ENCODE measurements around the gene PNPLA1. TPM values are rescaled to one million over a fixed set of nuclear protein-coding genes. Genes with fewer than 3 reads are reported as not detected.
A peak's percentile ranks its signal among the peaks of the same experiment; 100 is the strongest.

The PNPLA1 gene
- polyA plus RNA-seq, 1 donor (not counting 4 experiments of a cell fraction or from before 2014, with no cell fraction given), result 0.14 TPM

- DNase-seq (ENCODE audit: low read depth, low spot score) (no peak), FAIRE-seq (peak; percentile 49)
- TF ChIP-seq EZH2 (IDR thresholded peaks at IDR 0.05; ENCODE audit: low read length) (no peak), CTCF (optimal IDR thresholded peaks at IDR 0.05 in 1 of 3, IDR thresholded peaks at IDR 0.05 in 1 of 3, conservative IDR thresholded peaks at IDR 0.05 in 1 of 3; ENCODE audit: extremely low read depth in 1 of 3, insufficient read depth in 2 of 3, low read length in 3 of 3) (no peak)
- Histone ChIP-seq H3K9ac (ENCODE audit: control insufficient read depth, extremely low read depth, insufficient read depth, low read length) (no peak overlapping the region), H3K4me2 (ENCODE audit: control insufficient read depth, extremely low read depth, insufficient read depth, low read depth, low read length) (no peak overlapping the region), H3K9me3 (ENCODE audit: control insufficient read depth, low read depth, low read length) (no peaks in the 10 kb centered on the region), H3K27me3 (ENCODE audit: control insufficient read depth, extremely low read depth, insufficient read depth, low read length) (peaks cover 5% of the 10 kb centered on the region), H3K9me1 (ENCODE audit: control insufficient read depth, extremely low read depth, insufficient read depth, low read length) (no peaks in the 10 kb centered on the region), H3K79me2 (ENCODE audit: control insufficient read depth, insufficient read depth, low read length) (no peaks in the 10 kb centered on the region), H3K4me1 (ENCODE audit: control insufficient read depth, extremely low read depth, insufficient read depth, low read length) (no peaks in the 10 kb centered on the region), H3K4me3 (ENCODE audit: control insufficient read depth in 2 of 3, extremely low read depth in 1 of 3, insufficient read depth in 2 of 3, low read depth in 1 of 3, low read length in 3 of 3) (no peak overlapping the region), H3K27ac (ENCODE audit: control insufficient read depth, insufficient read depth, low read length) (no peak overlapping the region), H4K20me1 (ENCODE audit: control insufficient read depth, extremely low read depth, insufficient read depth, low read length) (no peaks in the 10 kb centered on the region), H3K36me3 (ENCODE audit: control insufficient read depth in 2 of 2, extremely low read depth in 1 of 2, insufficient read depth in 2 of 2, low read length in 2 of 2) (no peaks in the 10 kb centered on the region), H2AFZ (ENCODE audit: control insufficient read depth, low read length) (no peak overlapping the region)
- dilution Hi-C loops (cut with MboI; ENCODE audit: extremely low pct_ligation_motif_present, low sequenced_read_pairs), result no loop called here
These were observed 26.4 kb downstream of the PNPLA1 start for GRCh38 chr6:36296240-36296639.

GRCh38 chr6:36297051-36297450 is 27.2 kb downstream of the PNPLA1 start:
- Histone ChIP-seq H3K27me3 (ENCODE audit: control insufficient read depth, extremely low read depth, insufficient read depth, low read length) (peaks cover 5% of the 10 kb centered on the region), H3K9ac (ENCODE audit: control insufficient read depth, extremely low read depth, insufficient read depth, low read length) (no peak overlapping the region), H2AFZ (ENCODE audit: control insufficient read depth, low read length) (no peak overlapping the region), H3K27ac (ENCODE audit: control insufficient read depth, insufficient read depth, low read length) (no peak overlapping the region), H3K79me2 (ENCODE audit: control insufficient read depth, insufficient read depth, low read length) (no peaks in the 10 kb centered on the region), H3K36me3 (ENCODE audit: control insufficient read depth in 2 of 2, extremely low read depth in 1 of 2, insufficient read depth in 2 of 2, low read length in 2 of 2) (no peaks in the 10 kb centered on the region), H3K9me3 (ENCODE audit: control insufficient read depth, low read depth, low read length) (no peaks in the 10 kb centered on the region), H3K4me2 (ENCODE audit: control insufficient read depth, extremely low read depth, insufficient read depth, low read depth, low read length) (no peak overlapping the region), H4K20me1 (ENCODE audit: control insufficient read depth, extremely low read depth, insufficient read depth, low read length) (no peaks in the 10 kb centered on the region), H3K4me3 (ENCODE audit: control insufficient read depth in 2 of 3, extremely low read depth in 1 of 3, insufficient read depth in 2 of 3, low read depth in 1 of 3, low read length in 3 of 3) (no peak overlapping the region), H3K9me1 (ENCODE audit: control insufficient read depth, extremely low read depth, insufficient read depth, low read length) (no peaks in the 10 kb centered on the region), H3K4me1 (ENCODE audit: control insufficient read depth, extremely low read depth, insufficient read depth, low read length) (no peaks in the 10 kb centered on the region)
- TF ChIP-seq CTCF (optimal IDR thresholded peaks at IDR 0.05 in 1 of 3, IDR thresholded peaks at IDR 0.05 in 1 of 3, conservative IDR thresholded peaks at IDR 0.05 in 1 of 3; ENCODE audit: extremely low read depth in 1 of 3, insufficient read depth in 2 of 3, low read length in 3 of 3), result no peak
- TF ChIP-seq EZH2 (IDR thresholded peaks at IDR 0.05; ENCODE audit: low read length), result no peak
- DNase-seq (ENCODE audit: low read depth, low spot score) (no peak), FAIRE-seq (no peak)
- dilution Hi-C loops (cut with MboI; ENCODE audit: extremely low pct_ligation_motif_present, low sequenced_read_pairs), result no loop called here

Data from keratinocyte (primary cell).